ENCODE results near the gene PPP2R1B. TPM values are rescaled to one million over a fixed set of nuclear protein-coding genes. Genes with fewer than 3 reads are reported as not detected.

PPP2R1B gene
- total RNA-seq, 1 donor, result 19.9 TPM

GRCh38 chr11:111808063-111808588 is 41.9 kb upstream of the PPP2R1B start:
- H3K9me3 ChIP-seq (ENCODE audit: low read depth, low read length), result no peaks in the 10 kb centered on the region
- H3K79me2 ChIP-seq (ENCODE audit: insufficient read depth, low read length), result no peaks in the 10 kb centered on the region
- no peaks in the 10 kb centered on the region for H3K27me3 ChIP-seq (ENCODE audit: insufficient read depth, low read length)
- no peak for DNase-seq (ENCODE audit: insufficient read length, low spot score, missing footprints)
- H3K4me2 ChIP-seq (ENCODE audit: insufficient read depth, low read length), result no peak overlapping the region
- no peak overlapping the region for H3K4me3 ChIP-seq (ENCODE audit: insufficient read depth, low read length)
- TF ChIP-seq CTCF (IDR thresholded peaks at IDR 0.05; ENCODE audit: extremely low read depth, low read depth, low read length), result no peak
- peaks cover 7% of the 10 kb centered on the region for H3K36me3 ChIP-seq (ENCODE audit: insufficient read depth, low read length)
- H2AFZ ChIP-seq (ENCODE audit: low read length), result no peak overlapping the region
- H3K27ac ChIP-seq (ENCODE audit: low read depth, low read length), result no peak overlapping the region
- no peaks in the 10 kb centered on the region for H4K20me1 ChIP-seq (ENCODE audit: insufficient read depth, low read length)
- no peaks in the 10 kb centered on the region for H3K4me1 ChIP-seq (ENCODE audit: insufficient read depth, low read length)

DNA sequence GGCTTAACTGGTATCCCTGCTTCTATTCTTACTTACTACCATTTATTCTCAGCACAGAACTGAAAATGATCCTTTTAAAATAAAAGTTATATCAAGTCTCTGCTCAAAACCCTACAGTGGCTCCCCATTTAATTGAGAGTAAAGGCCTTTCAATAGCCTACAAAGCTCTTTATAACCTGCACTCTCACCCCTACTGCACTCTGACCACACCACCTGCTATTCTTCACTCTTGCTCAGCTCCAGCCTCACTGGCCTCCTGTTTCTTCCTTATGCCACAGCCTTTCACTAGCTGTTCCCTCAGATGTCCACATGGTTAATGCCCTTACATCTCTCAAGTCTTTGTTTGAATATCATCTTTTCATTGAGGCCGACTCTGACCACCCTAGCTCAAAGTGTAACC is 40.9 kb upstream of the PPP2R1B start:
- no peaks in the 10 kb centered on the region for H3K4me1 ChIP-seq (ENCODE audit: insufficient read depth, low read length)
- no peak for DNase-seq (ENCODE audit: insufficient read length, low spot score, missing footprints)
- no peak overlapping the region for H2AFZ ChIP-seq (ENCODE audit: low read length)
- H4K20me1 ChIP-seq (ENCODE audit: insufficient read depth, low read length), result no peaks in the 10 kb centered on the region
- no peak overlapping the region for H3K27ac ChIP-seq (ENCODE audit: low read depth, low read length)
- H3K9me3 ChIP-seq (ENCODE audit: low read depth, low read length), result no peaks in the 10 kb centered on the region
- peaks cover 7% of the 10 kb centered on the region for H3K36me3 ChIP-seq (ENCODE audit: insufficient read depth, low read length)
- no peaks in the 10 kb centered on the region for H3K79me2 ChIP-seq (ENCODE audit: insufficient read depth, low read length)
- no peak for TF ChIP-seq CTCF (IDR thresholded peaks at IDR 0.05; ENCODE audit: extremely low read depth, low read depth, low read length)
- H3K4me3 ChIP-seq (ENCODE audit: insufficient read depth, low read length), result no peak overlapping the region
- no peak overlapping the region for H3K4me2 ChIP-seq (ENCODE audit: insufficient read depth, low read length)
- H3K27me3 ChIP-seq (ENCODE audit: insufficient read depth, low read length), result no peaks in the 10 kb centered on the region

DNA sequence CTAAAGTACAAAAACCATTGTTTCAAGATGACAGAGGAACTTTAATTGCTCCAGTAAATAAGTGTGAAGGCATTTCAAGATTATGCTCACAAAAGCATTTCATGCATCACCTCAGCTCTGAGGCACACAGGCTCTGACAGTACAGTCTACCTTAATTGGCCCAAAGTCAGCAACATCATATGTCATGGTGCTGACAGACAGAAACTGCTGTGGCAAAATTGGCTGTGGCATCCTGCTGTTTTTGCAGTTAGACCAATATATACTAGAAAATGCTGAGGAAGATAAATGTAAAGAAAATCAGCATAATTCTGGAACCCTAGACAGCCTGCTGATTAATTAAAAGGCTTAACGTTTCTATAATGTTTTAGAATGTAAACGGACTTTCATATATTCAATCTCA is 34.9 kb upstream of the PPP2R1B start:
- H3K79me2 ChIP-seq (ENCODE audit: insufficient read depth, low read length), result no peaks in the 10 kb centered on the region

DNA sequence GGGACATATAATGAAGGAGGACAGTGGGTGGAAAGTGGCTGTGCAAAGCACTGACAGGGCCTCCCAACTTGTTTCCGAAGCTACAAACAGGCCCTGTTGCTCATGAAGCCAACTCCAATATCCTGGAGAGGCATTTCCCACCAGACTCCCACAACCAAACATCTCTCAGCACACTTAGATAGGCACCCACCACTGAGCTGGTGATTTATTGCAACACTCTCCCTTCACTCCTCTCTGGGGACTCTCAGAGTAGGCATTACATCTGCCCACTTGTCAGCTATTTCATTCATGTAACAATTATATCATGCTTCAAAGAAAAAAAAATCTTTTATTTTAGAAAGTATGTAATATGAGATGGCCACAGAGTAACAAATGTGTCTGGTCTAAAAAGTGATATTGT is 32.1 kb upstream of the PPP2R1B start:
- H3K27ac ChIP-seq (ENCODE audit: low read depth, low read length), result no peak overlapping the region
- H3K4me1 ChIP-seq (ENCODE audit: insufficient read depth, low read length), result peaks cover 22% of the 10 kb centered on the region
- no peak for TF ChIP-seq CTCF (IDR thresholded peaks at IDR 0.05; ENCODE audit: extremely low read depth, low read depth, low read length)
- no peak overlapping the region for H2AFZ ChIP-seq (ENCODE audit: low read length)
- no peaks in the 10 kb centered on the region for H3K36me3 ChIP-seq (ENCODE audit: insufficient read depth, low read length)
- no peaks in the 10 kb centered on the region for H3K27me3 ChIP-seq (ENCODE audit: insufficient read depth, low read length)
- H3K4me3 ChIP-seq (ENCODE audit: insufficient read depth, low read length), result no peak overlapping the region
- no peak for DNase-seq (ENCODE audit: insufficient read length, low spot score, missing footprints)
- H3K79me2 ChIP-seq (ENCODE audit: insufficient read depth, low read length), result no peaks in the 10 kb centered on the region
- no peak overlapping the region for H3K4me2 ChIP-seq (ENCODE audit: insufficient read depth, low read length)
- H3K9me3 ChIP-seq (ENCODE audit: low read depth, low read length), result no peaks in the 10 kb centered on the region
- H4K20me1 ChIP-seq (ENCODE audit: insufficient read depth, low read length), result no peaks in the 10 kb centered on the region

More for the DNA sequence above, 34.9 kb upstream of the PPP2R1B start:
- Histone ChIP-seq H3K27ac (ENCODE audit: low read depth, low read length) (no peak overlapping the region), H3K4me3 (ENCODE audit: insufficient read depth, low read length) (no peak overlapping the region), H3K27me3 (ENCODE audit: insufficient read depth, low read length) (no peaks in the 10 kb centered on the region), H3K36me3 (ENCODE audit: insufficient read depth, low read length) (no peaks in the 10 kb centered on the region), H4K20me1 (ENCODE audit: insufficient read depth, low read length) (no peaks in the 10 kb centered on the region), H3K4me2 (ENCODE audit: insufficient read depth, low read length) (no peak overlapping the region), H2AFZ (ENCODE audit: low read length) (no peak overlapping the region), H3K4me1 (ENCODE audit: insufficient read depth, low read length) (peaks cover 3% of the 10 kb centered on the region), H3K9me3 (ENCODE audit: low read depth, low read length) (no peaks in the 10 kb centered on the region)
- no peak for TF ChIP-seq CTCF (IDR thresholded peaks at IDR 0.05; ENCODE audit: extremely low read depth, low read depth, low read length)
- DNase-seq (ENCODE audit: insufficient read length, low spot score, missing footprints), result no peak
